Right lobe of liver (tissue), 6 donors: ENCODE data around the gene HSPA5. TPM values are rescaled to one million over a fixed set of nuclear protein-coding genes. Genes with fewer than 3 reads are reported as not detected.
A peak's percentile ranks its signal among the peaks of the same experiment; 100 is the strongest.

Experiments
- ATAC-seq, 4 donors: fragments of 200-7000 bp; cut with Tn5 transposase; one replicate each; pipeline ENCODE4 v1.9.1; 2020; ENCODE audit warnings: mild to moderate bottlenecking in 4 of 4, moderate library complexity in 4 of 4
- DNase-seq, 3 donors: peaks; one replicate each; pipeline ENCODE4 v3.0.0-alpha.2; 2020
- H3K27ac ChIP-seq, 3 donors: fragments of 200-600 bp; one replicate each; pipeline ENCODE4 v1.8.0; 2022
- H3K27me3 ChIP-seq, 2 donors: fragments of 200-600 bp; one replicate each; pipeline ENCODE4 v1.8.0; 2022
- H3K36me3 ChIP-seq, 4 donors: fragments of 200-600 bp; sonication (generic) in 1 of 4; one replicate each; pipeline versions ENCODE4 v1.5.1 to v1.8.0; 2017 to 2022; ENCODE audit warnings: control low read depth in 1 of 4
- H3K4me1 ChIP-seq, 4 donors: fragments of 200-600 bp; sonication (generic) in 1 of 4; one replicate each; pipeline versions ENCODE4 v1.5.1 to v1.8.0; 2017 to 2022; ENCODE audit warnings: control low read depth in 1 of 4
- H3K4me3 ChIP-seq, 3 donors: fragments of 200-600 bp; one replicate each; pipeline ENCODE4 v1.8.0; 2022
- H3K9me3 ChIP-seq, 4 donors: fragments of 200-600 bp; sonication (generic) in 1 of 4; one replicate each; pipeline versions ENCODE4 v1.5.1 to v1.8.0; 2017 to 2022; ENCODE audit warnings: control low read depth in 1 of 4
- CTCF ChIP-seq, 4 donors: fragments of 200-600 bp in 3 of 4; fragments of 450-650 bp in 1 of 4; IDR thresholded peaks; one replicate each; pipeline versions ENCODE4 v1.5.1 to v1.8.0; 2016 to 2022; ENCODE audit warnings: antibody characterized with exemption in 4 of 4, mild to moderate bottlenecking in 2 of 4
- POLR2A ChIP-seq: fragments of 450-650 bp; IDR thresholded peaks from one replicate; pipeline ENCODE4 v1.6.1; 2017; ENCODE audit warnings: antibody characterized with exemption, mild to moderate bottlenecking
- WGBS: methylation state at CpG from one replicate; pipeline ENCODE4 v1.1.6; 2018; ENCODE audit warnings: low coverage, low lambda C conversion rate; ENCODE audit not compliant: insufficient coverage; ENCODE audit errors: missing lambda C conversion rate; 5-methylcytosine and 5-hydroxymethylcytosine counted together
- intact Hi-C, 2 donors: fragments of 100-400 bp; cut with DNase I; formaldehyde crosslinking; loops; one replicate each; pipeline versions ENCODE4 v1.11.2 to v1.14.1; 2022
- total RNA-seq, 6 experiments: library from RNA; depleted of rRNA in 2 of 6; stranded (reverse); fragments of >200 nt in 2 of 6; fragmentation: NEBNext Ultra II Directional in 3 of 6; extraction: Animal tissue kit (Norgen Biotek cat#: 25700) in 3 of 6; gene quantifications; one replicate each; pipeline versions ENCODE4 v1.1.0 to v1.2.4, GENCODE V29; 2016 to 2023
- donor health status: DM: no; HTN: yes; CAD: no.
- donor health status: DM: no; HTN: no; CAD: no.
- donor health status: DM: no; HTN: no; CAD: no.
- donor health status: DM: no; HTN: yes; CAD: no.
- donor health status: DM: no; HTN: yes; CAD: no.

HSPA5 gene
- total RNA-seq, 6 experiments from 2014 or later: 240 to 359 (median 259) TPM

- H3K4me3 ChIP-seq: no peak overlapping the region
- peaks cover 0 to 30% (median 14%) of the 10 kb centered on the region in 4 donors for H3K4me1 ChIP-seq
Observed at GRCh38 chr9:125276771-125277170, 35.6 kb upstream of the HSPA5 start.

DNA sequence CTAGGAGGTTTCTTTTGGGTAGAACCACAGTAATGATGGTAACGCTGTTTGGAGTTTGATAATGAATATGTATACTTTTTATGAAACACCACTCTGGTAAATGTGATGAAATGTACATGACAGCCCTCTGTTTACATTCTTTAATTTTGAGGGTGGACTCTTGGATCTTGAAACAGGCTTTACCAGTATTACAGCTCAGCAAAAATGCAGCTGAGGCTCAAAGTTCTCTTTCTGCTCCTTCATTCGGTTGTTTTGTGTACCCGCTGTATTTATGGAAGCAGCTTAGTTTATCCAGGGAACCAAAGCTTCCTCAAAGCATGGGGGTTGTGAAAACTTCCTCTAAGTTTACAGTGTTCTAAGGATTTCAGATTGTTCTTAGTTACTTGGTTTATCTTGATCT, 31.6 kb upstream of the HSPA5 start:
- Histone ChIP-seq H3K27me3 (no peaks in the 10 kb centered on the region), H3K9me3 (no peaks in the 10 kb centered on the region), H3K4me1 (peaks cover 0 to 37% (median 14%) of the 10 kb centered on the region in 4 donors), H3K27ac (peak overlapping the region in 1 of 3 donors; percentile 11), H3K36me3 (no peaks in the 10 kb centered on the region), H3K4me3 (no peak overlapping the region)
- ATAC-seq: peak; percentile 77 to 90 (median 83)
- no peak for DNase-seq
- 9% methylated on average over 3 of the region's 3 CpGs for WGBS
- intact Hi-C loops: no loop called here
- TF ChIP-seq CTCF (IDR thresholded peaks at IDR 0.05): no peak
- TF ChIP-seq POLR2A: no peak

More at GRCh38 chr9:125276771-125277170, 35.6 kb upstream of the HSPA5 start:
- no peaks in the 10 kb centered on the region for H3K9me3 ChIP-seq
- H3K27ac ChIP-seq: no peak overlapping the region
- intact Hi-C loops: no loop called here
- no peak for TF ChIP-seq POLR2A
- TF ChIP-seq CTCF (IDR thresholded peaks at IDR 0.05): no peak
- no peak for DNase-seq
- H3K27me3 ChIP-seq: no peaks in the 10 kb centered on the region
- 89% methylated on average over 4 of the region's 4 CpGs for WGBS
- no peaks in the 10 kb centered on the region for H3K36me3 ChIP-seq
- ATAC-seq: no peak

GRCh38 chr9:125271081-125271480, 29.9 kb upstream of the HSPA5 start:
- H3K4me3 ChIP-seq: no peak overlapping the region
- DNase-seq: no peak

DNA sequence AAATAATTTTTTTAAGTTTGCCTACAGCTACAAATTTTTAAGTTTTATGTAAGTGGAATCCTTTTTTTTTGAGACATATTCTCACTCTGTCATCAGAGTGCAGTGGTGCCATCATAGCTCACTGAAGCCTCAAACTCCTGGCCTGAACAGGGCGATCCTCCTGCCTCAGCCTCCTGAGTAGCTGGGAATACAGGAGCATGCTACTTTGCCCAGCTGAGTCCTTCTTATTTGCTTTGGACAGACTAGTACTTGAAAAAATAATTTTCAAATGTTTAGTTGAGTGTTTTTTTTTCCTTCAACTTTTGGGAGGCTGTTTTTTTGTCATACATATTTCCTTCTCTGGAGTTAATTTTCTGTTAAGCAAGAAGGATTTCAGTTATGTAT, 27.9 kb upstream of the HSPA5 start:
- 100% methylated on average over 1 of the region's 1 CpG for WGBS
- Histone ChIP-seq H3K4me1 (peaks cover 0 to 24% (median 11%) of the 10 kb centered on the region in 4 donors), H3K27ac (no peak overlapping the region), H3K9me3 (no peaks in the 10 kb centered on the region), H3K4me3 (no peak overlapping the region), H3K27me3 (no peaks in the 10 kb centered on the region), H3K36me3 (peaks cover 0 to 2% (median 0%) of the 10 kb centered on the region in 4 donors)
- DNase-seq: no peak
- no peak for ATAC-seq
- TF ChIP-seq CTCF (IDR thresholded peaks at IDR 0.05): no peak
- no peak for TF ChIP-seq POLR2A
- intact Hi-C loops: no loop called here

More at GRCh38 chr9:125271081-125271480, 29.9 kb upstream of the HSPA5 start:
- intact Hi-C loops: no loop called here
- no peaks in the 10 kb centered on the region for H3K9me3 ChIP-seq
- no peak overlapping the region for H3K27ac ChIP-seq
- peaks cover 0 to 2% (median 0%) of the 10 kb centered on the region in 4 donors for H3K36me3 ChIP-seq
- H3K27me3 ChIP-seq: no peaks in the 10 kb centered on the region
- no peak for ATAC-seq
- H3K4me1 ChIP-seq: peaks cover 0 to 32% (median 13%) of the 10 kb centered on the region in 4 donors
- WGBS: 85% methylated on average over 5 of the region's 5 CpGs
- TF ChIP-seq CTCF (IDR thresholded peaks at IDR 0.05): no peak
- no peak for TF ChIP-seq POLR2A
